DND-41 (cell line): ENCODE results near the gene ASIC2.

Source experiments
- EZH2 ChIP-seq: IDR thresholded peaks from 3 replicates; pipeline ENCODE4 v1.6.1; 2012; ENCODE audit warnings: borderline replicate concordance, low read depth, mild to moderate bottlenecking, moderate library complexity, low read length, inconsistent platforms; ENCODE audit not compliant: severe bottlenecking
- TF ChIP-seq, protein P1 (sequence below): IDR thresholded peaks from 2 replicates; pipeline ENCODE4 v1.5.1; 2012; ENCODE audit warnings: borderline replicate concordance, low read length, moderate library complexity, mild to moderate bottlenecking; ENCODE audit not compliant: poor library complexity, severe bottlenecking; ENCODE audit errors: extremely low read depth

DNA sequence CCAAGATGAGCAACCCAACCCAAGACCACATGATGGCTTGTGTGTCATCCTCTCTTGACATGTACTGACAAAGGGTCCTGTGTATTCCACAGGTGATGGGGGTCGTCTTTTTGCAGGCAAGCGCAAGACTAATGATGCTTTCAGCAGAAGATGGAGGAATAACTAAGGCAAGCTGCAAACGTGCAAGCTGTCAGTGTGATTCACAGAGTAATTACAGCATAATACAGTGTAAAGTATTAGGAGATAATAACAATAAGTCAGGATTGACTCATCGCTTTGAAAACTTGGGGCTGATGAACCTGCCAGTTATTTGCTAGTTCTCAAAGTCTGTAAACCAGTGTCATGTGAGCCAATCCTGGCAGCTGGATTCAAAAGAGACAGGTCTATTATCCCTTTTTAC, 41.6 kb upstream of the ASIC2 start:
- TF ChIP-seq, protein P1, sequence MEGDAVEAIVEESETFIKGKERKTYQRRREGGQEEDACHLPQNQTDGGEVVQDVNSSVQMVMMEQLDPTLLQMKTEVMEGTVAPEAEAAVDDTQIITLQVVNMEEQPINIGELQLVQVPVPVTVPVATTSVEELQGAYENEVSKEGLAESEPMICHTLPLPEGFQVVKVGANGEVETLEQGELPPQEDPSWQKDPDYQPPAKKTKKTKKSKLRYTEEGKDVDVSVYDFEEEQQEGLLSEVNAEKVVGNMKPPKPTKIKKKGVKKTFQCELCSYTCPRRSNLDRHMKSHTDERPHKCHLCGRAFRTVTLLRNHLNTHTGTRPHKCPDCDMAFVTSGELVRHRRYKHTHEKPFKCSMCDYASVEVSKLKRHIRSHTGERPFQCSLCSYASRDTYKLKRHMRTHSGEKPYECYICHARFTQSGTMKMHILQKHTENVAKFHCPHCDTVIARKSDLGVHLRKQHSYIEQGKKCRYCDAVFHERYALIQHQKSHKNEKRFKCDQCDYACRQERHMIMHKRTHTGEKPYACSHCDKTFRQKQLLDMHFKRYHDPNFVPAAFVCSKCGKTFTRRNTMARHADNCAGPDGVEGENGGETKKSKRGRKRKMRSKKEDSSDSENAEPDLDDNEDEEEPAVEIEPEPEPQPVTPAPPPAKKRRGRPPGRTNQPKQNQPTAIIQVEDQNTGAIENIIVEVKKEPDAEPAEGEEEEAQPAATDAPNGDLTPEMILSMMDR, result no peak
- no peak for TF ChIP-seq EZH2
